Anterior cingulate cortex (tissue), 58 donors: Measurements from ENCODE around the gene LRRC3.

ENCODE experiments used
- DNase-seq, 58 donors: peaks; one replicate each; lab custom pipeline; 2025; lab: John Stamatoyannopoulos, UW

LRRC3 gene

GRCh38 chr21:44473915-44474555 is 18.7 kb downstream of the LRRC3 start:
- DNase-seq: no peak

- no peak for DNase-seq
Observed at GRCh38 chr21:44475266-44475845, 20.0 kb downstream of the LRRC3 start.

GRCh38 chr21:44477131-44477530 is 21.8 kb downstream of the LRRC3 start:
- DNase-seq: no peak

- DNase-seq: no peak
Observed at GRCh38 chr21:44477712-44478111, 22.4 kb downstream of the LRRC3 start.

- DNase-seq: no peak
Observed at GRCh38 chr21:44478124-44478800, 23.0 kb downstream of the LRRC3 start.

GRCh38 chr21:44478801-44479167 is 23.5 kb downstream of the LRRC3 start:
- DNase-seq: no peak

- peak in 12 of 58 donors; percentile 3 to 42 (median 26) for DNase-seq
Observed at GRCh38 chr21:44479556-44480199, 24.4 kb downstream of the LRRC3 start.

- DNase-seq: no peak
Observed at GRCh38 chr21:44480200-44481053, 25.1 kb downstream of the LRRC3 start.

- no peak for DNase-seq
Observed at GRCh38 chr21:44482581-44483287, 27.4 kb downstream of the LRRC3 start.

GRCh38 chr21:44483288-44484237 is 28.3 kb downstream of the LRRC3 start:
- DNase-seq: no peak

GRCh38 chr21:44484498-44485253 is 29.4 kb downstream of the LRRC3 start:
- no peak for DNase-seq

GRCh38 chr21:44485254-44485793 is 30.0 kb downstream of the LRRC3 start:
- DNase-seq: no peak

- DNase-seq: no peak
Observed at GRCh38 chr21:44485796-44486195, 30.5 kb downstream of the LRRC3 start.

GRCh38 chr21:44486302-44486701 is 31.0 kb downstream of the LRRC3 start:
- DNase-seq: no peak

- no peak for DNase-seq
Observed at GRCh38 chr21:44487831-44488230, 32.5 kb downstream of the LRRC3 start.

GRCh38 chr21:44489962-44490361 is 34.7 kb downstream of the LRRC3 start:
- DNase-seq: no peak

GRCh38 chr21:44490405-44490804 is 35.1 kb downstream of the LRRC3 start:
- DNase-seq: no peak

GRCh38 chr21:44490816-44491215 is 35.5 kb downstream of the LRRC3 start:
- no peak for DNase-seq
